Gastroesophageal sphincter (tissue), 4 donors: Measurements from ENCODE around the gene HK2. TPM values are rescaled to one million over a fixed set of nuclear protein-coding genes. Genes with fewer than 3 reads are reported as not detected.

Experiments used
- ATAC-seq: fragments of 150-250 bp; one replicate; pipeline ENCODE4 v1.9.1; 2016; ENCODE audit warnings: mild to moderate bottlenecking, moderate library complexity
- H3K27ac ChIP-seq, 4 donors: fragments of 200-600 bp; sonication (generic) in 3 of 4; 1 replicate in 3 of 4; 2 replicates in 1 of 4; pipeline ENCODE4 v1.5.1; 2016 to 2019
- H3K27me3 ChIP-seq: fragments of 200-600 bp; sonication (generic); one replicate; pipeline ENCODE4 v1.5.1; 2019
- H3K36me3 ChIP-seq, 2 donors: fragments of 200-600 bp; sonication (generic); one replicate each; pipeline ENCODE4 v1.5.1; 2019; ENCODE audit warnings: control low read depth in 1 of 2
- H3K4me1 ChIP-seq, 3 donors: fragments of 200-600 bp; sonication (generic); 1 replicate in 2 of 3; 2 replicates in 1 of 3; pipeline ENCODE4 v1.5.1; 2016 to 2019; ENCODE audit warnings: control low read depth in 2 of 3
- H3K4me3 ChIP-seq, 2 donors: fragments of 200-600 bp; sonication (generic); one replicate each; pipeline ENCODE4 v1.5.1; 2019; ENCODE audit warnings: mild to moderate bottlenecking in 1 of 2, moderate library complexity in 1 of 2
- H3K9me3 ChIP-seq, 3 donors: fragments of 200-600 bp; sonication (generic); one replicate each; pipeline ENCODE4 v1.5.1; 2017 to 2019; ENCODE audit warnings: control low read depth in 2 of 3
- CTCF ChIP-seq, 4 experiments: fragments of 200-600 bp in 2 of 4; fragments of 450-650 bp in 2 of 4; sonication (generic) in 1 of 4; IDR thresholded peaks; one replicate each; pipeline ENCODE4 v1.5.1; 2017 to 2019; ENCODE audit warnings: antibody characterized with exemption in 4 of 4, mild to moderate bottlenecking in 2 of 4, moderate library complexity in 2 of 4
- EP300 ChIP-seq: sonication (generic); formaldehyde crosslinking; IDR thresholded peaks from one replicate; pipeline ENCODE4 v1.6.1; 2017; ENCODE audit warnings: antibody characterized with exemption, mild to moderate bottlenecking
- POLR2A ChIP-seq, 2 donors: fragments of 450-650 bp; IDR thresholded peaks; one replicate each; pipeline ENCODE4 v1.6.1; 2017; ENCODE audit warnings: antibody characterized with exemption in 2 of 2, mild to moderate bottlenecking in 2 of 2, moderate library complexity in 1 of 2
- POLR2AphosphoS5 ChIP-seq: sonication (generic); formaldehyde crosslinking; IDR thresholded peaks from one replicate; pipeline ENCODE4 v1.6.1; 2017; ENCODE audit warnings: antibody characterized with exemption
- WGBS, 2 donors: methylation state at CpG; one replicate each; pipeline ENCODE4 v1.1.5; 2018; ENCODE audit warnings: low coverage in 1 of 2; 5-methylcytosine and 5-hydroxymethylcytosine counted together
- total RNA-seq, 4 donors: library from RNA; depleted of rRNA; stranded (reverse); fragments of >200 nt; gene quantifications; one replicate each; pipeline ENCODE4 v1.1.0, GENCODE V29; 2016

Gene HK2
- total RNA-seq, 4 donors from 2014 or later, result 0.82 to 6.1 (median 2.1) TPM

DNA sequence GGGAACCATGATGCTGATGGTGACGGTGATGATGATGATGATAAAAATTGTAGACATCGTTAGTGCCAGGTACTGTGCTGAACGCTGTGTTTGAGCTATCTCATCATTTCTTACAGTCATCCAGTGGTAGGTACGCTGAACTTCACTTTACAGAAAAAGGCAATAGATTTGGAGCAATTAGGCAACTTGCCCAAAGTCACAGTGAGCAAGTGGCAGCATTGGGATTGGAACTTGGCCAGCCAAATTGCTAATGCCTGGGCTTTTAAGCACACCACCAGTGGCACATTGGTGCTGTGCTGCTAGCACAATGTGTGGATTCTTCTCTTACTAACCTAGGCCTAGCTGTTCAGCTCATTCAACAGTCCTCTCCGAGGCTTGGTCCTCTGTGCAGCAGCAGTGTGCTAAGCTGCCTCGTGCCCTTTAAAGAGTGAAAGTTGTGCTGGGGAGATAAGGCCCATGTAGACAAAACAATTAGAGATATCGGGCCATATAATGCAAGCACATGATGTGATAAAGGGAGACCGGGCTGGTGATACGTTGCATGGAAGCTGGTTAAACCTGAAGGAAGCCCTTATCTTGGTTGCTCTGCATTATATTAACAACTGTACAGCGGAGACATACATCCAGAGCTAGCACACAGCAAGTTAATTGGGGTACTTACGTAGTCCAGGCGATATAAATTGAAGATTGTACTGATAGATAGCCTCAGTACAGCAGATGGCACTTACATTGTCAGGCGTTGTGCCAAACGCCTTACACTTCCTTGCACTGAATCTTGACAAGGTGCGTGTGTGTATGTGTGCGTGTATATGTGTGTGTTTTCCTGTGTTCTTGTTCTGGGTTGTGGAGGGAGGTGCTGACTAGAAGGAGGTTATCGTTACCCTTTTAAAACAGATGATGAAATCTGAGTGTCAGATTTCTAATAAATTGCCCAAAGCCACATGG lies 28.4 kb downstream of the HK2 start:
- Histone ChIP-seq H3K36me3 (no peaks in the 10 kb centered on the region), H3K4me3 (no peak overlapping the region), H3K27ac (no peak overlapping the region), H3K27me3 (no peaks in the 10 kb centered on the region), H3K9me3 (no peaks in the 10 kb centered on the region), H3K4me1 (peaks cover 0 to 1% (median 0%) of the 10 kb centered on the region in 3 donors)
- TF ChIP-seq CTCF (IDR thresholded peaks at IDR 0.05) (no peak), EP300 (no peak), POLR2AphosphoS5 (no peak), POLR2A (IDR thresholded peaks at IDR 0.05) (no peak)
- 80 to 87% methylated on average over 11 to 17 of the region's 17 CpGs for WGBS, 2 donors
- no peak for ATAC-seq

DNA sequence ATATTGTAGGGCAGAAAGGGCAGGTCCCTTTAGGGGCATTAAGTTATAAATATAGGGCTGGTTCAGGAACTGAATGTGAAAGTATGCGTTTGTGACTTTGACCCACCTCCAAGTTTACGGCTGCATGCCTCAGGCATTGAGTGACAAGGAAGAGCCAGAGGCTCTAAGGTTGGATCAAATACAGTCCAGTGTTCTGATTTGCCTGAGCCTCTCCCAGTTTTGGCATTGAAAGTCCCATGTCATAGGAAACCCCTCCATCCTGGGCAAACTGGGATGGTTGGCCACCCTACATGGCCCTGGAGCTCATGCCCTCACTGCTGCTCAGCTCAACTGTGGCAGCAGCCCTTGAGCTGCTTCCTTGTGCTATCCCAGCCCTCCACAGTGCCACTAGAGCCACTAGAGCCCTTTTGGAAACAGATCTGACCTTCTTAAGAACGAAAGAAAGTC lies 29.9 kb downstream of the HK2 start:
- WGBS, 2 donors, result 68 to 74% methylated on average over 3 of the region's 3 CpGs
- no peaks in the 10 kb centered on the region for H3K9me3 ChIP-seq
- TF ChIP-seq EP300 (no peak), CTCF (IDR thresholded peaks at IDR 0.05) (no peak), POLR2A (IDR thresholded peaks at IDR 0.05) (no peak), POLR2AphosphoS5 (no peak)
- peaks cover 0 to 17% (median 3%) of the 10 kb centered on the region in 3 donors for H3K4me1 ChIP-seq
- ATAC-seq, result no peak
- H3K27ac ChIP-seq, result no peak overlapping the region
- H3K27me3 ChIP-seq, result no peaks in the 10 kb centered on the region
- no peaks in the 10 kb centered on the region for H3K36me3 ChIP-seq
- no peak overlapping the region for H3K4me3 ChIP-seq

- no peaks in the 10 kb centered on the region for H3K36me3 ChIP-seq
- H3K4me1 ChIP-seq, result peaks cover 0 to 17% (median 3%) of the 10 kb centered on the region in 3 donors
- no peak overlapping the region for H3K4me3 ChIP-seq
- no peaks in the 10 kb centered on the region for H3K27me3 ChIP-seq
- no peak for ATAC-seq
- no peak overlapping the region for H3K27ac ChIP-seq
- 83 to 86% methylated on average over 4 to 6 of the region's 20 CpGs for WGBS, 2 donors
- TF ChIP-seq POLR2AphosphoS5 (no peak), POLR2A (IDR thresholded peaks at IDR 0.05) (no peak), CTCF (IDR thresholded peaks at IDR 0.05) (no peak), EP300 (no peak)
- no peaks in the 10 kb centered on the region for H3K9me3 ChIP-seq
Measured at GRCh38 chr2:74864728-74865722, 31.1 kb downstream of the HK2 start.

GRCh38 chr2:74865770-74866674 lies 32.1 kb downstream of the HK2 start:
- no peak overlapping the region for H3K27ac ChIP-seq
- WGBS, 2 donors, result 87 to 95% methylated on average over 6 to 7 of the region's 15 CpGs
- no peaks in the 10 kb centered on the region for H3K36me3 ChIP-seq
- TF ChIP-seq EP300 (no peak), POLR2AphosphoS5 (no peak), POLR2A (IDR thresholded peaks at IDR 0.05) (no peak), CTCF (IDR thresholded peaks at IDR 0.05) (no peak)
- no peaks in the 10 kb centered on the region for H3K9me3 ChIP-seq
- H3K4me1 ChIP-seq, result peaks cover 0 to 17% (median 3%) of the 10 kb centered on the region in 3 donors
- no peaks in the 10 kb centered on the region for H3K27me3 ChIP-seq
- no peak overlapping the region for H3K4me3 ChIP-seq
- no peak for ATAC-seq
